Liver (tissue), 3 donors: ENCODE data around the gene RPH3AL.
A peak's percentile ranks its signal among the peaks of the same experiment; 100 is the strongest.

ENCODE experiments used
- FOXA1 ChIP-seq: IDR thresholded peaks from 2 replicates; pipeline ENCODE4 v1.6.1; 2016; ENCODE audit warnings: antibody characterized with exemption
- GABPA ChIP-seq, 2 donors: IDR thresholded peaks in 1 of 2; conservative IDR thresholded peaks in 1 of 2; 2 replicates each; pipeline ENCODE4 v1.6.1; 2016; ENCODE audit warnings: antibody characterized with exemption in 2 of 2, mild to moderate bottlenecking in 1 of 2, moderate library complexity in 1 of 2
- JUND ChIP-seq, 2 donors: IDR thresholded peaks; 2 replicates each; pipeline ENCODE4 v1.6.1; 2016; ENCODE audit warnings: antibody characterized with exemption in 2 of 2
- RAD21 ChIP-seq, 2 donors: IDR thresholded peaks; 2 replicates each; pipeline ENCODE4 v1.6.1; 2016; ENCODE audit warnings: antibody characterized with exemption in 2 of 2, mild to moderate bottlenecking in 2 of 2
- SP1 ChIP-seq: IDR thresholded peaks from 2 replicates; pipeline ENCODE4 v1.6.1; 2018; ENCODE audit warnings: antibody characterized with exemption, mild to moderate bottlenecking
- YY1 ChIP-seq: IDR thresholded peaks from 2 replicates; pipeline ENCODE4 v1.6.1; 2016; ENCODE audit warnings: antibody characterized with exemption, mild to moderate bottlenecking
- TF ChIP-seq, protein P1 (sequence below): fragments of 150-350 bp; IDR thresholded peaks from 2 replicates; pipeline ENCODE4 v1.5.1; 2017; ENCODE audit warnings: improper control_type of control experiment, low read depth, low read length; ENCODE audit not compliant: missing input control
- TF ChIP-seq, protein P2 (sequence below): IDR thresholded peaks from 2 replicates; pipeline ENCODE4 v1.6.1; 2016; ENCODE audit warnings: antibody characterized with exemption
- TF ChIP-seq, protein P3 (sequence below): IDR thresholded peaks from 2 replicates; pipeline ENCODE4 v1.6.1; 2016; ENCODE audit warnings: antibody characterized with exemption
- TF ChIP-seq, protein P4 (sequence below): IDR thresholded peaks from 2 replicates; pipeline ENCODE4 v1.6.1; 2016; ENCODE audit warnings: antibody characterized with exemption, mild to moderate bottlenecking
- donor health status: healthy.
- donor health status: healthy.

DNA sequence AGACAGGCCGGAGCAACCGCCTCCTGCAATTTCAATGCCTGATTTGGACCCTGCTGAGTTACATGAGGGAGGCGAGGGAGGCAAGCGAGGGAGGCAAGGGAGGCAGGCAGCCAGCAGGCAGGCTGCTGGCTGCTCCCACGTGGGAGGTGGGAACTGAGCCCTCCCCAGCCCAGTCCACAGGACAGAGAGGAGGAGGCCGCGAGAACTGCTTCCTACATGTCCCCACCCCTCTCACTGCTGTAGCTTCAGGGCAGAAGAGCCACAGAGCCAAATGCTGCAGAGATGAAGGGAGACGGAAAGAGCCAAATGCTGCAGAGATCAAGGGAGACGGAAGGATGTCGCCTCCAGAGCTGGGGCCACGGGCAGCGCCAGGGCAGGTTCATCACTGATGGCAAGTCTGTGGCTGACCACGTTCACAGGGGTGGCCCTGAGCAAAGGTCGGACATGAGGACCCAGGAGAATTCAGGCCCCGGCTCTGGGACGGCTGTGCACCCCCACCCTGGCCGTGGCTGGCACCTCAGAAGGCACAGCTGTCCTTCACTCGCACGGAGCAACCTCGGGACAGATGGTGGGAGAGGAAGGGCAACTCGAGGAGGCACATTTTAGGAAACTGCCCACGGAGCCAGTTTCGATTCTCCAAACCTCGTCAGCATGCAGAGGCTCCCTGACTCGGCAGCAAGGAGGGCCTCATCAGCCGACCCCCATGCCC lies 21.5 kb downstream of the RPH3AL start:
- TF ChIP-seq, protein P1, sequence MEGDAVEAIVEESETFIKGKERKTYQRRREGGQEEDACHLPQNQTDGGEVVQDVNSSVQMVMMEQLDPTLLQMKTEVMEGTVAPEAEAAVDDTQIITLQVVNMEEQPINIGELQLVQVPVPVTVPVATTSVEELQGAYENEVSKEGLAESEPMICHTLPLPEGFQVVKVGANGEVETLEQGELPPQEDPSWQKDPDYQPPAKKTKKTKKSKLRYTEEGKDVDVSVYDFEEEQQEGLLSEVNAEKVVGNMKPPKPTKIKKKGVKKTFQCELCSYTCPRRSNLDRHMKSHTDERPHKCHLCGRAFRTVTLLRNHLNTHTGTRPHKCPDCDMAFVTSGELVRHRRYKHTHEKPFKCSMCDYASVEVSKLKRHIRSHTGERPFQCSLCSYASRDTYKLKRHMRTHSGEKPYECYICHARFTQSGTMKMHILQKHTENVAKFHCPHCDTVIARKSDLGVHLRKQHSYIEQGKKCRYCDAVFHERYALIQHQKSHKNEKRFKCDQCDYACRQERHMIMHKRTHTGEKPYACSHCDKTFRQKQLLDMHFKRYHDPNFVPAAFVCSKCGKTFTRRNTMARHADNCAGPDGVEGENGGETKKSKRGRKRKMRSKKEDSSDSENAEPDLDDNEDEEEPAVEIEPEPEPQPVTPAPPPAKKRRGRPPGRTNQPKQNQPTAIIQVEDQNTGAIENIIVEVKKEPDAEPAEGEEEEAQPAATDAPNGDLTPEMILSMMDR = no peak
- TF ChIP-seq SP1 = no peak
- TF ChIP-seq RAD21 (IDR thresholded peaks at IDR 0.05) = peak in 1 of 2 donors; percentile 17
- TF ChIP-seq, protein P2, sequence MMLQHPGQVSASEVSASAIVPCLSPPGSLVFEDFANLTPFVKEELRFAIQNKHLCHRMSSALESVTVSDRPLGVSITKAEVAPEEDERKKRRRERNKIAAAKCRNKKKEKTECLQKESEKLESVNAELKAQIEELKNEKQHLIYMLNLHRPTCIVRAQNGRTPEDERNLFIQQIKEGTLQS = no peak
- no peak for TF ChIP-seq JUND (IDR thresholded peaks at IDR 0.05)
- TF ChIP-seq, protein P3, sequence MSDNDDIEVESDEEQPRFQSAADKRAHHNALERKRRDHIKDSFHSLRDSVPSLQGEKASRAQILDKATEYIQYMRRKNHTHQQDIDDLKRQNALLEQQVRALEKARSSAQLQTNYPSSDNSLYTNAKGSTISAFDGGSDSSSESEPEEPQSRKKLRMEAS = no peak
- no peak for TF ChIP-seq GABPA (IDR thresholded peaks at IDR 0.05 in 1 of 2, conservative IDR thresholded peaks at IDR 0.05 in 1 of 2)
- TF ChIP-seq, protein P4, sequence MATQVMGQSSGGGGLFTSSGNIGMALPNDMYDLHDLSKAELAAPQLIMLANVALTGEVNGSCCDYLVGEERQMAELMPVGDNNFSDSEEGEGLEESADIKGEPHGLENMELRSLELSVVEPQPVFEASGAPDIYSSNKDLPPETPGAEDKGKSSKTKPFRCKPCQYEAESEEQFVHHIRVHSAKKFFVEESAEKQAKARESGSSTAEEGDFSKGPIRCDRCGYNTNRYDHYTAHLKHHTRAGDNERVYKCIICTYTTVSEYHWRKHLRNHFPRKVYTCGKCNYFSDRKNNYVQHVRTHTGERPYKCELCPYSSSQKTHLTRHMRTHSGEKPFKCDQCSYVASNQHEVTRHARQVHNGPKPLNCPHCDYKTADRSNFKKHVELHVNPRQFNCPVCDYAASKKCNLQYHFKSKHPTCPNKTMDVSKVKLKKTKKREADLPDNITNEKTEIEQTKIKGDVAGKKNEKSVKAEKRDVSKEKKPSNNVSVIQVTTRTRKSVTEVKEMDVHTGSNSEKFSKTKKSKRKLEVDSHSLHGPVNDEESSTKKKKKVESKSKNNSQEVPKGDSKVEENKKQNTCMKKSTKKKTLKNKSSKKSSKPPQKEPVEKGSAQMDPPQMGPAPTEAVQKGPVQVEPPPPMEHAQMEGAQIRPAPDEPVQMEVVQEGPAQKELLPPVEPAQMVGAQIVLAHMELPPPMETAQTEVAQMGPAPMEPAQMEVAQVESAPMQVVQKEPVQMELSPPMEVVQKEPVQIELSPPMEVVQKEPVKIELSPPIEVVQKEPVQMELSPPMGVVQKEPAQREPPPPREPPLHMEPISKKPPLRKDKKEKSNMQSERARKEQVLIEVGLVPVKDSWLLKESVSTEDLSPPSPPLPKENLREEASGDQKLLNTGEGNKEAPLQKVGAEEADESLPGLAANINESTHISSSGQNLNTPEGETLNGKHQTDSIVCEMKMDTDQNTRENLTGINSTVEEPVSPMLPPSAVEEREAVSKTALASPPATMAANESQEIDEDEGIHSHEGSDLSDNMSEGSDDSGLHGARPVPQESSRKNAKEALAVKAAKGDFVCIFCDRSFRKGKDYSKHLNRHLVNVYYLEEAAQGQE = no peak
- no peak for TF ChIP-seq YY1
- TF ChIP-seq FOXA1 = no peak
